Measurements from ENCODE around the gene PPL. TPM values are rescaled to one million over a fixed set of nuclear protein-coding genes. Genes with fewer than 3 reads are reported as not detected.
A peak's percentile ranks its signal among the peaks of the same experiment; 100 is the strongest.

PPL gene
- total and polyA plus RNA-seq, 2 experiments from 2014 or later, result 32.8 to 44.5 TPM

- Histone ChIP-seq H3K9me3 (ENCODE audit: low read depth) (no peaks in the 10 kb centered on the region), H3K4me3 (no peak overlapping the region), H2AFZ (no peak overlapping the region), H3K36me3 (replicated peaks; ENCODE audit: insufficient read depth, low read depth) (no peaks in the 10 kb centered on the region), H3K27me3 (no peaks in the 10 kb centered on the region), H3K79me2 (peaks cover 27% of the 10 kb centered on the region), H3K27ac (no peak overlapping the region), H3K9me2 (replicated peaks; ENCODE audit: insufficient read depth) (no peaks in the 10 kb centered on the region), H3K4me2 (no peak overlapping the region), H4K20me1 (ENCODE audit: insufficient read depth, poor library complexity, severe bottlenecking) (no peaks in the 10 kb centered on the region), H3K4me1 (ENCODE audit: insufficient read depth) (peaks cover 16% of the 10 kb centered on the region)
- no peak for DNase-seq (ENCODE audit: low spot score)
- 79% methylated on average over 7 of the region's 7 CpGs for WGBS (ENCODE audit: low lambda C conversion rate, missing lambda C conversion rate)
- TF ChIP-seq CTCF (IDR thresholded peaks at IDR 0.05; ENCODE audit: poor library complexity), result no peak
- no peak for TF ChIP-seq EZH2 (IDR thresholded peaks at IDR 0.05; ENCODE audit: borderline replicate concordance)
- no peak for TF ChIP-seq EZH2phosphoT487 (IDR thresholded peaks at IDR 0.05; ENCODE audit: low read depth, severe bottlenecking, unreplicated experiment)
Measured at GRCh38 chr16:4913130-4913773, 23.7 kb downstream of the PPL start.

- 75% methylated on average over 6 of the region's 6 CpGs for WGBS (ENCODE audit: low lambda C conversion rate, missing lambda C conversion rate)
- Histone ChIP-seq H3K27me3 (no peaks in the 10 kb centered on the region), H4K20me1 (ENCODE audit: insufficient read depth, poor library complexity, severe bottlenecking) (no peaks in the 10 kb centered on the region), H3K27ac (peak overlapping the region; percentile 63), H3K9me3 (ENCODE audit: low read depth) (no peaks in the 10 kb centered on the region), H3K4me3 (no peak overlapping the region), H3K4me1 (ENCODE audit: insufficient read depth) (peaks cover 4% of the 10 kb centered on the region), H3K79me2 (peaks cover 24% of the 10 kb centered on the region), H2AFZ (no peak overlapping the region), H3K4me2 (no peak overlapping the region), H3K9me2 (replicated peaks; ENCODE audit: insufficient read depth) (no peaks in the 10 kb centered on the region), H3K36me3 (replicated peaks; ENCODE audit: insufficient read depth, low read depth) (no peaks in the 10 kb centered on the region)
- TF ChIP-seq EZH2phosphoT487 (IDR thresholded peaks at IDR 0.05; ENCODE audit: low read depth, severe bottlenecking, unreplicated experiment) (no peak), EZH2 (IDR thresholded peaks at IDR 0.05; ENCODE audit: borderline replicate concordance) (no peak), CTCF (IDR thresholded peaks at IDR 0.05; ENCODE audit: poor library complexity) (no peak)
- DNase-seq (ENCODE audit: low spot score), result no peak
Measured at GRCh38 chr16:4911970-4912386, 25.0 kb downstream of the PPL start.

- DNase-seq (ENCODE audit: low spot score), result no peak
- Histone ChIP-seq H3K27me3 (no peaks in the 10 kb centered on the region), H3K36me3 (replicated peaks; ENCODE audit: insufficient read depth, low read depth) (no peaks in the 10 kb centered on the region), H2AFZ (no peak overlapping the region), H3K9me3 (ENCODE audit: low read depth) (no peaks in the 10 kb centered on the region), H3K4me3 (no peak overlapping the region), H3K79me2 (peaks cover 14% of the 10 kb centered on the region), H3K9me2 (replicated peaks; ENCODE audit: insufficient read depth) (no peaks in the 10 kb centered on the region), H3K4me2 (no peak overlapping the region), H3K4me1 (ENCODE audit: insufficient read depth) (peaks cover 3% of the 10 kb centered on the region), H4K20me1 (ENCODE audit: insufficient read depth, poor library complexity, severe bottlenecking) (no peaks in the 10 kb centered on the region), H3K27ac (no peak overlapping the region)
- 93% methylated on average over 10 of the region's 12 CpGs for WGBS (ENCODE audit: low lambda C conversion rate, missing lambda C conversion rate)
- no peak for TF ChIP-seq EZH2 (IDR thresholded peaks at IDR 0.05; ENCODE audit: borderline replicate concordance)
- TF ChIP-seq EZH2phosphoT487 (IDR thresholded peaks at IDR 0.05; ENCODE audit: low read depth, severe bottlenecking, unreplicated experiment), result no peak
- TF ChIP-seq CTCF (IDR thresholded peaks at IDR 0.05; ENCODE audit: poor library complexity), result no peak
Measured at GRCh38 chr16:4910828-4911227, 26.1 kb downstream of the PPL start.

Measured in hepatocyte (in vitro differentiated cells).